HepG2 (cell line): ENCODE results near the gene SLC27A1. TPM values are rescaled to one million over a fixed set of nuclear protein-coding genes. Genes with fewer than 3 reads are reported as not detected.
A peak's percentile ranks its signal among the peaks of the same experiment; 100 is the strongest.

Source experiments
- AGO2 ChIP-seq: fragments of 200-400 bp; formaldehyde crosslinking; optimal IDR thresholded peaks from 2 replicates; pipeline ENCODE3; 2017; ENCODE audit warnings: mild to moderate bottlenecking, low read depth, low read length, moderate library complexity
- CCAR2 ChIP-seq: fragments of 200-400 bp; formaldehyde crosslinking; optimal IDR thresholded peaks from 2 replicates; pipeline ENCODE3; 2018; ENCODE audit warnings: low read depth, mild to moderate bottlenecking, low read length, moderate library complexity
- DBP ChIP-seq: sonication (generic); formaldehyde crosslinking; IDR thresholded peaks from 2 replicates; pipeline ENCODE4 v1.4.0; 2020; ENCODE audit warnings: missing genetic modification reagents; ENCODE audit errors: not compliant biosample characterization
- FOXK1 ChIP-seq: sonication (generic); formaldehyde crosslinking; IDR thresholded peaks from 2 replicates; pipeline ENCODE4 v1.4.0; 2020; ENCODE audit warnings: low read depth, missing genetic modification reagents, borderline replicate concordance
- KDM4B ChIP-seq: sonication (generic); formaldehyde crosslinking; IDR thresholded peaks from 2 replicates; pipeline ENCODE4 v1.4.0; 2020; ENCODE audit warnings: missing genetic modification reagents
- MEIS2 ChIP-seq: sonication (generic); formaldehyde crosslinking; IDR thresholded peaks from 2 replicates; pipeline ENCODE4 v1.9.0; 2021; ENCODE audit warnings: mild to moderate bottlenecking, missing genetic modification reagents
- MXI1 ChIP-seq: IDR thresholded peaks from 3 replicates; pipeline ENCODE4 v1.6.1; 2012; ENCODE audit warnings: low read depth, low read length, inconsistent platforms, borderline replicate concordance
- NAIF1 ChIP-seq: sonication (generic); formaldehyde crosslinking; IDR thresholded peaks from 2 replicates; pipeline ENCODE4 v1.5.0; 2020; ENCODE audit warnings: mild to moderate bottlenecking, missing genetic modification reagents, borderline replicate concordance
- NCOA5 ChIP-seq: sonication (generic); formaldehyde crosslinking; IDR thresholded peaks from 2 replicates; pipeline ENCODE4 v1.4.0; 2020; ENCODE audit warnings: missing genetic modification reagents
- POLR2AphosphoS2 ChIP-seq: IDR thresholded peaks from 2 replicates; pipeline ENCODE4 v1.6.1; 2011; ENCODE audit warnings: low read depth, low read length, improper control_type of control experiment
- STAG1 ChIP-seq: sonication (generic); formaldehyde crosslinking; IDR thresholded peaks from 2 replicates; pipeline ENCODE4 v1.4.0; 2020; ENCODE audit warnings: missing genetic modification reagents
- TFDP2 ChIP-seq: sonication (generic); formaldehyde crosslinking; IDR thresholded peaks from 2 replicates; pipeline ENCODE4 v1.4.0; 2020; ENCODE audit warnings: missing genetic modification reagents
- THRA ChIP-seq: sonication (generic); formaldehyde crosslinking; IDR thresholded peaks from 2 replicates; pipeline ENCODE4 v1.4.0; 2020; ENCODE audit warnings: missing genetic modification reagents, borderline replicate concordance
- ZBTB14 ChIP-seq: sonication (generic); formaldehyde crosslinking; IDR thresholded peaks from 2 replicates; pipeline ENCODE4 v1.4.0; 2020; ENCODE audit warnings: missing genetic modification reagents
- ZFP91 ChIP-seq: sonication (generic); formaldehyde crosslinking; IDR thresholded peaks from 2 replicates; pipeline ENCODE4 v1.9.0; 2022; ENCODE audit warnings: missing genetic modification reagents, mild to moderate bottlenecking, borderline replicate concordance
- ZMYM4 ChIP-seq: sonication (generic); formaldehyde crosslinking; IDR thresholded peaks from 2 replicates; pipeline ENCODE4 v1.8.1; 2023; ENCODE audit warnings: mild to moderate bottlenecking, missing genetic modification reagents
- ZNF44 ChIP-seq: sonication (generic); formaldehyde crosslinking; IDR thresholded peaks from 2 replicates; pipeline ENCODE4 v1.5.1; 2020; ENCODE audit warnings: mild to moderate bottlenecking, missing genetic modification reagents
- ZNF574 ChIP-seq: sonication (generic); formaldehyde crosslinking; IDR thresholded peaks from 2 replicates; pipeline ENCODE4 v1.4.0; 2020; ENCODE audit warnings: missing genetic modification reagents
- ZNF660 ChIP-seq: sonication (generic); formaldehyde crosslinking; IDR thresholded peaks from 2 replicates; pipeline ENCODE4 v1.5.1; 2020; ENCODE audit warnings: mild to moderate bottlenecking, low read depth, missing genetic modification reagents, borderline replicate concordance
- ZNF713 ChIP-seq: sonication (generic); formaldehyde crosslinking; IDR thresholded peaks from 2 replicates; pipeline ENCODE4 v1.4.0; 2020; ENCODE audit warnings: mild to moderate bottlenecking, missing genetic modification reagents
- polyA plus RNA-seq, 8 experiments: library from polyadenylated mRNA; depleted of rRNA in 3 of 8; stranded (reverse) in 7 of 8; unstranded in 1 of 8; fragments of >200 nt; fragmentation: Illumina TruSeq in 4 of 8; extraction: Trizol in 4 of 8; gene quantifications; 2 replicates each; pipeline versions ENCODE4 v1.2.1 to v1.2.3, GENCODE V29; 2011 to 2016; ENCODE audit warnings: low read depth in 4 of 8, missing spikeins in 1 of 8, mixed read lengths in 1 of 8; ENCODE audit not compliant: insufficient read depth in 1 of 8
- total RNA-seq, 5 experiments: library from RNA; depleted of rRNA; stranded (reverse); fragments of >200 nt; fragmentation: Illumina TruSeq; extraction: Trizol; gene quantifications; 2 replicates each; pipeline ENCODE4 v1.2.3, GENCODE V29; 2016; ENCODE audit warnings: low read depth in 1 of 5

Gene SLC27A1
- total and polyA plus RNA-seq, 2 of the 13 experiments (the other 11 are each of a cell fraction or from before 2014, with no cell fraction given): 4.1 to 8.8 TPM

- TF ChIP-seq TFDP2: no peak
- TF ChIP-seq MEIS2: no peak
- TF ChIP-seq KDM4B: no peak
- peak; percentile 80 for TF ChIP-seq CCAR2
- TF ChIP-seq ZNF574 (CRISPR knock-in tag): peak; percentile 61; the same call in 1 of the 2 replicates
- no peak for TF ChIP-seq ZBTB14 (CRISPR knock-in tag)
- TF ChIP-seq DBP (CRISPR knock-in tag): no peak
- TF ChIP-seq THRA (CRISPR knock-in tag): peak; percentile 40; the same call in 1 of the 2 replicates
- no peak; the same call in 2 of the 3 replicates for TF ChIP-seq MXI1
- TF ChIP-seq ZNF713 (CRISPR knock-in tag): no peak
- TF ChIP-seq NCOA5 (CRISPR knock-in tag): no peak
- TF ChIP-seq NAIF1: no peak
- no peak for TF ChIP-seq ZNF660 (CRISPR knock-in tag)
- peak; percentile 79; the same call in 1 of the 2 replicates for TF ChIP-seq ZFP91 (CRISPR knock-in tag)
- peak; percentile 67; the same call in 1 of the 2 replicates for TF ChIP-seq ZMYM4 (CRISPR knock-in tag)
- TF ChIP-seq AGO2: peak; percentile 43
- peak; percentile 63 for TF ChIP-seq STAG1 (CRISPR knock-in tag)
- no peak for TF ChIP-seq FOXK1 (CRISPR knock-in tag)
- TF ChIP-seq ZNF44 (CRISPR knock-in tag): no peak
- no peak for TF ChIP-seq POLR2AphosphoS2
Measured at GRCh38 chr19:17496337-17496997, 26.1 kb downstream of the SLC27A1 start (continued).
